Transverse colon (tissue), 4 donors: ENCODE data around the gene MINAR1.

Source experiments
- CTCF ChIP-seq, 5 experiments: fragments of 200-600 bp in 3 of 5; fragments of 450-650 bp in 2 of 5; sonication (generic) in 3 of 5; IDR thresholded peaks; 1 replicate in 2 of 5; 2 replicates in 3 of 5; pipeline ENCODE4 v1.5.1; 2016 to 2017; ENCODE audit warnings: antibody characterized with exemption in 5 of 5, inconsistent platforms in 3 of 5, mild to moderate bottlenecking in 2 of 5, moderate library complexity in 1 of 5
- EP300 ChIP-seq: sonication (generic); formaldehyde crosslinking; IDR thresholded peaks from one replicate; pipeline ENCODE4 v1.6.1; 2017; ENCODE audit warnings: antibody characterized with exemption, low read depth
- POLR2A ChIP-seq: fragments of 450-650 bp; IDR thresholded peaks from one replicate; pipeline ENCODE4 v1.6.1; 2016; ENCODE audit warnings: antibody characterized with exemption, mild to moderate bottlenecking, moderate library complexity
- POLR2AphosphoS5 ChIP-seq, 3 donors: sonication (generic); formaldehyde crosslinking; IDR thresholded peaks; one replicate each; pipeline ENCODE4 v1.6.1; 2016; ENCODE audit warnings: antibody characterized with exemption in 3 of 3

- TF ChIP-seq CTCF (IDR thresholded peaks at IDR 0.05) (no peak), POLR2AphosphoS5 (IDR thresholded peaks at IDR 0.05) (no peak), POLR2A (no peak), EP300 (no peak)
These were observed 4.1 kb upstream of the MINAR1 start for GRCh38 chr15:79427781-79428598.
